Vagina (tissue), 2 donors: Measurements from ENCODE around the gene RBM34. TPM values are rescaled to one million over a fixed set of nuclear protein-coding genes. Genes with fewer than 3 reads are reported as not detected.

Experiments used
- DNase-seq, 2 donors: peaks; one replicate each; pipeline ENCODE4 v3.0.0-alpha.2; 2017; ENCODE audit errors: extremely low spot score in 2 of 2
- H3K27ac ChIP-seq: fragments of 200-600 bp; sonication (generic); one replicate; pipeline ENCODE4 v1.5.1; 2019
- H3K27me3 ChIP-seq: fragments of 200-600 bp; sonication (generic); one replicate; pipeline ENCODE4 v1.5.1; 2019
- H3K36me3 ChIP-seq, 2 donors: fragments of 200-600 bp; sonication (generic); one replicate each; pipeline ENCODE4 v1.5.1; 2017 to 2019
- H3K4me1 ChIP-seq: fragments of 200-600 bp; sonication (generic); one replicate; pipeline ENCODE4 v1.5.1; 2019
- H3K4me3 ChIP-seq, 2 donors: fragments of 200-600 bp; sonication (generic); 1 replicate in 1 of 2; 2 replicates in 1 of 2; pipeline ENCODE4 v1.5.1; 2016 to 2019
- H3K9me3 ChIP-seq: fragments of 200-600 bp; sonication (generic); one replicate; pipeline ENCODE4 v1.5.1; 2019
- CTCF ChIP-seq, 3 experiments: fragments of 450-650 bp in 2 of 3; fragments of 200-600 bp in 1 of 3; sonication (generic) in 1 of 3; IDR thresholded peaks; one replicate each; pipeline ENCODE4 v1.5.1; 2017 to 2019; ENCODE audit warnings: antibody characterized with exemption in 3 of 3, mild to moderate bottlenecking in 2 of 3, moderate library complexity in 2 of 3
- POLR2A ChIP-seq, 2 donors: fragments of 450-650 bp; IDR thresholded peaks; one replicate each; pipeline ENCODE4 v1.6.1; 2017; ENCODE audit warnings: antibody characterized with exemption in 2 of 2, mild to moderate bottlenecking in 2 of 2, moderate library complexity in 2 of 2
- POLR2AphosphoS5 ChIP-seq, 2 donors: sonication (generic); formaldehyde crosslinking; IDR thresholded peaks; one replicate each; pipeline ENCODE4 v1.9.0; 2017; ENCODE audit warnings: antibody characterized with exemption in 2 of 2, mild to moderate bottlenecking in 2 of 2, low read depth in 1 of 2; ENCODE audit not compliant: insufficient read depth in 1 of 2
- intact Hi-C: fragments of 100-400 bp; cut with DNase I; formaldehyde crosslinking; loops from one replicate; pipeline ENCODE4 v1.15.1; 2023
- total RNA-seq: library from RNA; depleted of rRNA; stranded (reverse); fragments of >200 nt; gene quantifications from one replicate; pipeline ENCODE4 v1.2.3, GENCODE V29; 2016

RBM34 gene
- total RNA-seq, 1 donor from 2014 or later = 44.7 TPM

- intact Hi-C loops = no loop called here
These were observed 21.7 kb downstream of the RBM34 start for GRCh38 chr1:235139315-235139714.

GRCh38 chr1:235138821-235139220 lies 22.2 kb downstream of the RBM34 start:
- Histone ChIP-seq H3K4me3 (no peak overlapping the region), H3K27ac (no peak overlapping the region), H3K27me3 (no peaks in the 10 kb centered on the region), H3K9me3 (no peaks in the 10 kb centered on the region), H3K36me3 (peaks cover 0 to 77% of the 10 kb centered on the region in 2 donors), H3K4me1 (no peaks in the 10 kb centered on the region)
- TF ChIP-seq CTCF (IDR thresholded peaks at IDR 0.05) (no peak), POLR2AphosphoS5 (IDR thresholded peaks at IDR 0.05; ENCODE audit: insufficient read depth in 1 of 2, low read depth in 1 of 2) (no peak), POLR2A (IDR thresholded peaks at IDR 0.05) (no peak)
- intact Hi-C loops = no loop called here
- DNase-seq = peak in 1 of 2 donors; percentile 16

More at GRCh38 chr1:235139315-235139714, 21.7 kb downstream of the RBM34 start:
- no peaks in the 10 kb centered on the region for H3K9me3 ChIP-seq
- no peak overlapping the region for H3K4me3 ChIP-seq
- no peak overlapping the region for H3K27ac ChIP-seq
- TF ChIP-seq CTCF (IDR thresholded peaks at IDR 0.05) (no peak), POLR2A (IDR thresholded peaks at IDR 0.05) (no peak), POLR2AphosphoS5 (IDR thresholded peaks at IDR 0.05; ENCODE audit: insufficient read depth in 1 of 2, low read depth in 1 of 2) (no peak)
- no peak for DNase-seq
- H3K4me1 ChIP-seq = no peaks in the 10 kb centered on the region
- H3K27me3 ChIP-seq = no peaks in the 10 kb centered on the region
- peaks cover 0 to 75% of the 10 kb centered on the region in 2 donors for H3K36me3 ChIP-seq

- Histone ChIP-seq H3K36me3 (peaks cover 0 to 66% of the 10 kb centered on the region in 2 donors), H3K9me3 (no peaks in the 10 kb centered on the region), H3K4me3 (no peak overlapping the region), H3K4me1 (no peaks in the 10 kb centered on the region), H3K27ac (no peak overlapping the region), H3K27me3 (no peaks in the 10 kb centered on the region)
- peak in 1 of 2 donors; percentile 16 for DNase-seq
- TF ChIP-seq POLR2AphosphoS5 (IDR thresholded peaks at IDR 0.05; ENCODE audit: insufficient read depth in 1 of 2, low read depth in 1 of 2) (no peak), CTCF (IDR thresholded peaks at IDR 0.05) (no peak), POLR2A (IDR thresholded peaks at IDR 0.05) (no peak)
- intact Hi-C loops = no loop called here
These were observed 24.9 kb downstream of the RBM34 start for GRCh38 chr1:235136111-235136510.

GRCh38 chr1:235134171-235134570 lies 26.9 kb downstream of the RBM34 start:
- Histone ChIP-seq H3K4me1 (peaks cover 3% of the 10 kb centered on the region), H3K27ac (no peak overlapping the region), H3K9me3 (no peaks in the 10 kb centered on the region), H3K4me3 (no peak overlapping the region), H3K27me3 (no peaks in the 10 kb centered on the region), H3K36me3 (peaks cover 0 to 49% of the 10 kb centered on the region in 2 donors)
- intact Hi-C loops = no loop called here
- no peak for TF ChIP-seq POLR2AphosphoS5 (IDR thresholded peaks at IDR 0.05; ENCODE audit: insufficient read depth in 1 of 2, low read depth in 1 of 2)
- TF ChIP-seq CTCF (IDR thresholded peaks at IDR 0.05) = no peak
- TF ChIP-seq POLR2A (IDR thresholded peaks at IDR 0.05) = no peak
- peak in 1 of 2 donors; percentile 54 for DNase-seq

- TF ChIP-seq POLR2AphosphoS5 (IDR thresholded peaks at IDR 0.05; ENCODE audit: insufficient read depth in 1 of 2, low read depth in 1 of 2) (no peak), CTCF (IDR thresholded peaks at IDR 0.05) (no peak), POLR2A (IDR thresholded peaks at IDR 0.05) (no peak)
- Histone ChIP-seq H3K27me3 (no peaks in the 10 kb centered on the region), H3K9me3 (no peaks in the 10 kb centered on the region), H3K4me1 (peaks cover 4% of the 10 kb centered on the region), H3K4me3 (no peak overlapping the region), H3K27ac (no peak overlapping the region), H3K36me3 (peaks cover 0 to 42% of the 10 kb centered on the region in 2 donors)
- intact Hi-C loops = no loop called here
- DNase-seq = no peak
These were observed 28.0 kb downstream of the RBM34 start for GRCh38 chr1:235133086-235133485.
